GM21529 (cell line): ENCODE data around the gene GBX2.
"Not testable (repeated sequence)": the region's sequence is repeated elsewhere in the genome, so short reads cannot be mapped to it uniquely, and the experiment has no call there.

Source experiments
- ATAC-seq: cut with Tn5 transposase; IDR thresholded peaks from one replicate; pipeline ENCODE4 v1.9.1; 2021; ENCODE audit not compliant: unreplicated experiment

GBX2 gene

GRCh38 chr2:236157815-236158498, 10.2 kb downstream of the GBX2 start:
- no peak for ATAC-seq

DNA sequence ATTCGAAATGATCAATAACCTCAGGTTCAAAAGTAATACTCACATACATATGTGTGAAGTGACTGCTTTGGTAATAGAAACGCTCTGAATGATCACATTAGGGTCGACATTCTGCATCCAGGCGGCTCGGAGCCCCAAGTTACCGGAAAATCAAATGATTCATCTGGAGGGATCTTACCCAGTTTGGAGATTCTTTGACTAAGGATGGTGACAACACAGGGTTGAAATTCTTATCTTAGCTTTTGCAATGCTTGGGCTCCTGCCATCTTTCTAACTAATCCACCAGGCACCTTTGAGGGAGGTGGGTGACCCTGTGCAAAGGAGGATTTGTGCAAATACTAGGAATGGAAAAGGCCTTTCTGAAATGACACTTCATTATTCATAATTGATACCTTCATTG, 10.8 kb downstream of the GBX2 start:
- no peak for ATAC-seq

DNA sequence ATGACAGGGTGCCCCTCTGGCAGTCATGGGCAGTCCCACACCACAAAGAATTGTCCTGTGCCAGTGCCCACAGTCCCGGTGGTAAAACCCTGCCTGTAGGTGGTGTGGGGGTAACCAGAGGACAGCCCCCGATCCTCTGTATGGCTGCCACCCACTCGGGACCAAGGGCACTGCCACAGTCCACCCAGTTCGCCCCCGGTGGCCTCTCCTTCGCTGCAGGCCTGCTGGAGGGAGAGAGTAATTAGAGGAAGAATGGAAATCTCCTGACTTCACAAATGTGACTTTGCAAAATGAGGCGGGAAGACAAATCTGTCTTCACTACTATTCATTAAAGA, 11.4 kb downstream of the GBX2 start:
- ATAC-seq, result no peak

DNA sequence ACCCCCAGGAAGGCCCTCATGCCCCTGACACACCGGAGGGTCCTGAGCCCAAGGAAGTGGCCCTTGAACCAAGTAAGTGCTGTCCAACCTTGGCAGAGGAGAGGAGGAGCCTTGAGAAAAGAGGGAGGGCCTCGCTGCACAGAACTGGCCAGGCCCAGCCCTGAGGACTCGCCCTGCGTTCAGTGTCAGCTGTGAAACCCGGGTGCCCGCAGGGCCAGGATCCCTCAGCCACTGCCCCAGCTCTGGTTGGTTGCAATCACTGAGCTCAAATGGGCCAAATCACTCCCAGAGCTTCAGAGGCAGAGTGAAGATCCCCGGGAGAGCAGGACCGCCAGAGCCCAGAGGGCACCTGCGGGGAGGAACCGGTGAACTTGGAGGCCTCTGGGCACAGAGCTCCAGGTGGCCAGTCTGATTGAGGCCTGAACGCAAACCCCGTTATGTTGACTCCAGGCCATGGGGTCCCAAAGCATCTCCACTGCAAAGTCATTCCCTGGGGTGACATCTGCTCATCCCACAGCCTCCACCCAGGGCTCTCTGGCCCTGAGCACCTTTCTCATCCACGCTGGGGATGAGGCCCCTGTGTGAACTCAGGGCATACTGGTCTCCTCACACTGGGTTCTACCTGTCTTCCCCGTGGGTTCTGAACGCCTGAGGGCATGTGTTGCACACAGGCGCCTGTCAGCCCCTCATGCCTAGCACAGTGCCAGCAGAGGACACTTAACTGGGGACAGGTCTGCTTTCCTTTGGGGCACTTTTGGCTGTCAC, 11.9 kb downstream of the GBX2 start:
- no peak for ATAC-seq

DNA sequence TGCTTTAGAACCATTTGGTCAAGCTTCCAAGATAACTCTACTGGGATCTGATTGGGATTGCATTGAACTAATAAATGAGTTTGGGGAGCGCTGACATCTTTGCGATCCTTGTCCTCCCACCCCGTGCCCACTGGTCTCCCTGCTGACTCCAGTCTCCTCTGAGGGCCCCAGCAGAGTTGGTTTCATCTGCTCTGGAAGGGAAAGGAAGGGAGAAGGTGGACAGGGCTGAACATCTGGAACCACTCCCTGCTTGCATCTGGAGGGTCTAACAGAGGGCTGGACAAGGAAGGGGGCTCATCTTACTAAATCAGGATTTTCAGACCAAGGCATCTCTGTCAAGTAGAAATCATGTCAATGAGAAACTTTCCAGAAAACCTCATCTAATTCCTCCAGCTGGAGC, 12.8 kb downstream of the GBX2 start:
- ATAC-seq, result no peak

- no peak for ATAC-seq
Observed at GRCh38 chr2:236146436-236146835, 21.8 kb downstream of the GBX2 start.

DNA sequence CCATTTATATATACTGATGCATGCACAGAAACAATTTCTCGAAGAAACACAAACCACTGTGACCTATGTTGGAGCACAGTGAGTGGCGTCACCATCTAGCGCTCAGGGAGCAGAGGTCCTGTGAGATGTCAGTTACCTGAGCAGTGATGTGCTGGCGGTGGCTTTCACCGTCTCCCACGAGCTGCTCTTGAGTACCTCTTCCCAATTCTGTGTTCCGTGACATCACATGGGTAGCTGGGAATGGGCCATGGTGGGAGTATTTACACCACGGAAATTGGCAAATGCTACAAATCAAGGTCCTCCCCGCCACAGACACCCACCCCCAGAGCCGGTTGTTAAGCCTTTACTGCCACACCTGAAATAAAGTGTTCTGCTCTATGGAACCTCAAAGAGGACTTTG, 24.4 kb downstream of the GBX2 start:
- no peak for ATAC-seq

GRCh38 chr2:236141616-236142015, 26.6 kb downstream of the GBX2 start:
- ATAC-seq, result not testable (repeated sequence)

- ATAC-seq, result no peak
Observed at GRCh38 chr2:236137066-236137465, 31.1 kb downstream of the GBX2 start.

DNA sequence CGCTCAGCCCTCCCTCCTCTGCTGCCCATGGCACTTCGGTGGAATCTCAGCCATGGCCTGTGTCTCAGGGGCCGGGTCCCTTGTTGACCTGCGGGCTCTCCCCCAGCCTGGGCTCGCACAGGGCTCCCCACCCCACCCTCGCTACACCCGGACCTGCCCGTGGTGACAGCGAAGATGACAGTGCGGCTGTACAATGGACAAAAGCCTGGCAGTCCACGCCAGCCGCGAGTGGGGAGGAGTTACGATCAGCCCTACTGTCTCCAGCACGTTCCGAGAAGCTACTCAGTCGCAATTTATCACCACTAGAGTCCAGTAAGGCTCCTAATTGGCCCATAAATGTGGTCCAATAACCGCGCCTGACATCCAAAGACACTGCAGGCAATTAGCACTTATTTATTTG, 31.6 kb downstream of the GBX2 start:
- no peak for ATAC-seq

GRCh38 chr2:236133410-236134012, 34.7 kb downstream of the GBX2 start:
- ATAC-seq, result no peak

- no peak for ATAC-seq
Observed at GRCh38 chr2:236131073-236131692, 37.0 kb downstream of the GBX2 start.

DNA sequence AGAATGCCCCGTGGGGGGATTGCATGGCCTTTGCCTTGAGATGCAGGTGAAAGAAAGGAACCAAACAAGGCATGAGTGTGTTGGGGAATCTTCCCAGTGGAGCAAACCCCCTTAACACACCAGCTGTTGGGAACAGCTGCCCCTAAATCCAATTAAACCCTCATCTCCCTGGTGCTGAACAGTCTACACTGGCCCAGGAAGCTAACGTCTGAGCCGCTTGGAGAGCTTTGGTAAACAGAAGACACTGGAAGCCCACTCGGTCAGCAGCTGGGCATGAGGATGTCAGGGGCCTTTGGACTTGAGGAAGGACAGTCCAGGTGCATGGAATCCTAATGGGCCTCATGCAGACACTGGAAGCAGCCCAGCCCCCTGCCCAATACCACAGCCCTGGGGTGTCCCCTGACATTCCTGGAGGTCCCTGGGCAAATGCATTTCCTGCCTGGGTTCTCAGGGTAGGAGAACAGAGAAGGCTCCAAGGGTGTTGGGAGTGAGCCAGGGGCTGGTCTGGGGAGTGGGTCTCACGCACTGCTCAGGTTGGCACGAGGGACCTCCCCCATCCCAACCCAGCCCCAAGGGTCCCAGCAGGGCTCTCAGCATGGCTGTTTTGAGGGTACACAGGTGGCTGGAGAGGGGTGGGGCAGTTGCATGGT, 37.7 kb downstream of the GBX2 start:
- no peak for ATAC-seq

- no peak for ATAC-seq
Observed at GRCh38 chr2:236129935-236130334, 38.3 kb downstream of the GBX2 start.

- no peak for ATAC-seq
Observed at GRCh38 chr2:236128321-236128720, 39.9 kb downstream of the GBX2 start.

- ATAC-seq, result no peak
Observed at GRCh38 chr2:236127010-236127409, 41.2 kb downstream of the GBX2 start.

DNA sequence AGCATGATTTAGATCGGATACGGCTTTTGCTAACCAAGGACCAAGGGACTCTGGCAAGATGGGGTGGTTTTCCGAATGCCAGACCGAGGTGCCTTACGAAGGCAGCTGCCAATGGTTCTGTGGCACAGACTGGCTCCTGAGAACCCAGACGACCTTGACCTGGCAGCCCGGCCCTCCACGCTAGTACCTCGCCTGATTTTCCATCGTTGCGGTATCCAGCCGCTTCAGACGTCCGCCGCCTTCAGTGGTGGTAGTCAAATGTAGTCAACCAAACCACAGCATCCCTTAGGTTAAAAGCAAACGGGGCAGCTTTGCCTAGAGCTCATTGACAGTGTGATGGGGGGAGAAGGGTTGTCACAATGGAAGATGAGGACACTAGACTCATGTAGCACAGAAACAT, 42.6 kb downstream of the GBX2 start:
- ATAC-seq, result no peak

DNA sequence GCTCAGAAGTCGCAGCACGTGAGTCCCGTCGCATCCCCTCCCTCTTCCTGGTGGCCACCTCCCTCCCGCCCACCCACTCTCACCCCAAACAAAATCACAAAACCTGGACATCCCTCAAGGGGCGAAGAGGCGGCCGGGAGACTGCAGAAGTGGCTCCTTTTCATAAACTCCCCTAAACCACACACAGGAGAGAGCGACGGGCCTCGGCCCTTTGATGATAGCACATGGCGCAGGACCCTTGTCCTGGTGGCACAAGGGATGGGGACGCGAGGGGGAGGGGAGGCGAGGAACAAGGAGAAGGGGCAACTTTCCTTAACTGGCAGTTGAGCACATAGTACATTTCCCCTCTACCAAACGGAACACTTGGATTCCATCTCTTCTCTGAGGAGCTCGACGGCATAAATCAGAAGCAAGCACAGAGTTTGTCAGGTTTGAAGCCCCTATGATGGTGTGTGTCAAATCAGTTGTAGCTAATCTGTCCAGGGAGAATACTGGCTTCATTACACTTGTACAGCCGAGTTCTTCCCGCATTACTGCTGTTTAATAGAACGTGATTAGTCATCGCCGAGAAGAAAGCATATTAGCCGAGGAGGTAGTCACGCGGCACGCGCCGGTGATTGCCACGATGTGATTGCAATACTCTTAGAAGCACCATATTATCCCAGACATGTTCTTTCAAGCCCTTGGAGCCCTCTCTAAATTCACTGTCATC, 43.8 kb downstream of the GBX2 start:
- ATAC-seq, result no peak

- ATAC-seq, result no peak
Observed at GRCh38 chr2:236123716-236124115, 44.5 kb downstream of the GBX2 start.

DNA sequence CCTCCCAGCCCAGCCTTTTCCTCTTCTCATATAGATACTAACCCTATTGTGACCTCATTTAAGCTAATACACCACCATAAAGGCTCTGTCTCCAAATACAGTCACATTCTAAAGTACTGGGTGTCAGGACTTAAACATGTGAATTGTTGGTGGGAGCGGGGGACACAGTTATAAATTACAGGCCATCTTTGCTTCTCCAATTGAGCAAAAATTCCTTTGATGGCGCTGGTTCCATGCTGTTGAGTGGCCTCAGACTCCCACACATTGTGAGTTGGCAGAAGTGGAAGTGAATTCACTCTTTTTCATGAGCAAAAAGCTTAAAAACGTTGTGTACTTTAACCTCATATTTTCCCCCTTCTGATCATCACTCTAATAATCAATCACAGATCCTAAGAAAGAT, 46.0 kb downstream of the GBX2 start:
- no peak for ATAC-seq

- ATAC-seq, result no peak
Observed at GRCh38 chr2:236121546-236121945, 46.6 kb downstream of the GBX2 start.
